Stimulated activated CD8-positive, alpha-beta memory T cell treated with anti-CD3 and anti-CD28 coated beads, Interleukin-4, amount 100 ng/mL, for 4 hours (primary cell): ENCODE data around the gene NELFE.
"Not testable (repeated sequence)": the region's sequence is repeated elsewhere in the genome, so short reads cannot be mapped to it uniquely, and the experiment has no call there.

Experiments
- DNase-seq, 2 donors: peaks; one replicate each; pipeline ENCODE4 v3.0.0-alpha.2; 2020; ENCODE audit warnings: low read depth in 2 of 2, low spot score in 1 of 2

Gene NELFE

DNA sequence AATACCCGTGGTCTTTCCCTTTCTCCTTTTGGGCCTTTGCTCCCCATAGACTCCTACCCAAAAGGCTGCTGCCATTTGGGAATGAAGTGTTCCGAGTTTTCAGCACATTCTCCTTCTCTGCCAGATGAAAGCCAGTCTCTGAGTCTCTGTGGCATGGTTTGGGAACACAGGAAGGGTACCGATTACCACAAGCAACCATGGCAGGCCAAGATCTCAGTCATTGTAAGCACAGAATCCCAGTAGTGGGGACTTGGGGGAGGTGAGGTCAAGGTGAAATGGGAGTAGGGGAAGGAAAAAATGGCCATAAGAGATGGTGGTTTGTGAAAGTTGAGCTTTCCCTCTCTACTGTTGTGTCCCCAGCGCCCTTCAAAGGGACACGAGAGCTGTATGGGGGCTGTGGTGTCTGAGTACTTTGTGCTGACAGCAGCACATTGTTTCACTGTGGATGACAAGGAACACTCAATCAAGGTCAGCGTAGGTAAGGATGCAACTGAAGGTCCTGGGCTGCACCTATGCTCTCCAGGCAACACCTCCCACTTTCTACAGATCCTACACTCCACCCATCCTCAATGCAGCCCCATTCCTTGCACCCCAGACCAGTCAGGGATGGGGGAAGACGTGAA is 8.7 kb downstream of the NELFE start:
- no peak for DNase-seq

DNA sequence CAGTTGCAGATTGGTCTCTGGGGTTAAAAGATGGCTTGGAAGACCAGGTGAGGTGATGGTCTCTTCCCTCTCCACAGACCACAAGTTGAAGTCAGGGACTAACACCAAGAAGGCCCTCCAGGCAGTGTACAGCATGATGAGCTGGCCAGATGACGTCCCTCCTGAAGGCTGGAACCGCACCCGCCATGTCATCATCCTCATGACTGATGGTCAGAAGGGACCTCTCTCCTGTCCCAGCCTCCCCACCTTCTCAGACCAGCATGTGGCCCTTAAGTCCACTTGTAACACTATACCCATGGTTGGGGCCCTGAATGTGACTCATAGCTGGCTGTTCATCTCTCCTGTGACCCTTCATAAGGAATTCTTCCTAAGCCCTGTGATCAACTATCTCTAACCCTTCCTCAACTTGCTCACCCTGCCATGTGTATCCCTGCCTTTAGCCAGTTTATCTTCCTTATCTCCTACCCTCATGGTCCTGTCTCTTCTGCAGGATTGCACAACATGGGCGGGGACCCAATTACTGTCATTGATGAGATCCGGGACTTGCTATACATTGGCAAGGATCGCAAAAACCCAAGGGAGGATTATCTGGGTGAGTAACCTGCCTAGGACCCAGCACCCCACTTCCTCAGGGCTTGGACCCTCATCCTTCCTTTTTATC is 9.9 kb downstream of the NELFE start:
- DNase-seq, result no peak

DNA sequence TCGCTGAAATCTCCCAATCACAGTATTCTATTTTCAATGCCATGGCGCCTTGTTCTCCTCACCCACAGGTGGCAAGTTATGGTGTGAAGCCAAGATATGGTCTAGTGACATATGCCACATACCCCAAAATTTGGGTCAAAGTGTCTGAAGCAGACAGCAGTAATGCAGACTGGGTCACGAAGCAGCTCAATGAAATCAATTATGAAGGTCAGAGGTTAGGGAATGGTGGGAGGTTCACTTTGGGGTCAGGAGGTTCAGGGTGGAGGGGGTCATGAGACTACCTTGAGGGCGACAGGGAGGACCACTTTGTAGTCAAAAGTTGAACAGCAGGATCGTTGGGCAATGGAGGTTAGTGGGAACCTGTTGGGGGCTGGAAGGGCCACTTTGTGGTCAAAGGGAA is 10.5 kb downstream of the NELFE start:
- DNase-seq, result no peak

DNA sequence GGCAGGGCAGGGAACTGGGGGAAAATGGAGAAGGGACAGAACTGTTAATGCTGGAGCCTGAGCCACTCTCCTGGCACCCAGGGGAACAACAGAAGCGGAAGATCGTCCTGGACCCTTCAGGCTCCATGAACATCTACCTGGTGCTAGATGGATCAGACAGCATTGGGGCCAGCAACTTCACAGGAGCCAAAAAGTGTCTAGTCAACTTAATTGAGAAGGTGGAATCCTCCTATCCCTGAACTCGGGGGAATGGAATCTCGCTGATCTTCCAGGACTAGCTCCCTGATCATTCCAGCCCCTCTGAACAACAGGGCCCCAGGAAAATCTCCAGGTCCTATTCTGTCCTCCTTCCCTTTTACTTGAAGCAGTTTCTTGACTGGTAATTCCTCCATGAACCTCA is 10.9 kb downstream of the NELFE start:
- DNase-seq, result no peak

DNA sequence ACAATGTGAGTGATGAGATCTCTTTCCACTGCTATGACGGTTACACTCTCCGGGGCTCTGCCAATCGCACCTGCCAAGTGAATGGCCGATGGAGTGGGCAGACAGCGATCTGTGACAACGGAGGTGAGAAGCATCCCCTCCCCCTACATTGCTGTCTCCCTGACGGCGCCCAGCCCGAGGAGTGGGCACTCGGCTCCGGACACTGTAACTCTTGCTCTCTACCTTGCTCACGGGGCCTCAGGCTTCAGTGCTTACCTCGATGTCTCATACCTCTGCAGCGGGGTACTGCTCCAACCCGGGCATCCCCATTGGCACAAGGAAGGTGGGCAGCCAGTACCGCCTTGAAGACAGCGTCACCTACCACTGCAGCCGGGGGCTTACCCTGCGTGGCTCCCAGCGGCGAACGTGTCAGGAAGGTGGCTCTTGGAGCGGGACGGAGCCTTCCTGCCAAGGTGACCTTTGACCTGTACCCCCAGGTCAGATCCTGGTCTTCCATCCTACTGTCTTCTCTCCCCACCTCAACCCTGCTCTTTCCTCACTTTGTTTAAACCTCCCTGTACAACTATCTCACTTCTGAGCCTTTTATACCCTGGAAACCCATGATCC is 11.6 kb downstream of the NELFE start:
- DNase-seq, result no peak

DNA sequence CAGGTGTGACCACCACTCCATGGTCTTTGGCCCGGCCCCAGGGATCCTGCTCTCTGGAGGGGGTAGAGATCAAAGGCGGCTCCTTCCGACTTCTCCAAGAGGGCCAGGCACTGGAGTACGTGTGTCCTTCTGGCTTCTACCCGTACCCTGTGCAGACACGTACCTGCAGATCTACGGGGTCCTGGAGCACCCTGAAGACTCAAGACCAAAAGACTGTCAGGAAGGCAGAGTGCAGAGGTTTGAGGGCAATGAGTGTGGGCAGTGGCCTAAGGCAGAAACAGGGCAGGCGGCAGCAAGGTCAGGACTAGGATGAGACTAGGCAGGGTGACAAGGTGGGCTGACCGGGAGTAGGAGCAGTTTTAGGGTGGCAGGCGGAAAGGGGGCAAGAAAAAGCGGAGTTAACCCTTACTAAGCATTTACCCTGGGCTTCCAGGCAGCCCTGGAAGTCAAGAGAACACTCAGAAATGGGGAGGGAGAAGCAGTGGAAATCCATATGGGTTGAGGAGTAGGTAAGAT is 12.3 kb downstream of the NELFE start:
- no peak for DNase-seq

DNA sequence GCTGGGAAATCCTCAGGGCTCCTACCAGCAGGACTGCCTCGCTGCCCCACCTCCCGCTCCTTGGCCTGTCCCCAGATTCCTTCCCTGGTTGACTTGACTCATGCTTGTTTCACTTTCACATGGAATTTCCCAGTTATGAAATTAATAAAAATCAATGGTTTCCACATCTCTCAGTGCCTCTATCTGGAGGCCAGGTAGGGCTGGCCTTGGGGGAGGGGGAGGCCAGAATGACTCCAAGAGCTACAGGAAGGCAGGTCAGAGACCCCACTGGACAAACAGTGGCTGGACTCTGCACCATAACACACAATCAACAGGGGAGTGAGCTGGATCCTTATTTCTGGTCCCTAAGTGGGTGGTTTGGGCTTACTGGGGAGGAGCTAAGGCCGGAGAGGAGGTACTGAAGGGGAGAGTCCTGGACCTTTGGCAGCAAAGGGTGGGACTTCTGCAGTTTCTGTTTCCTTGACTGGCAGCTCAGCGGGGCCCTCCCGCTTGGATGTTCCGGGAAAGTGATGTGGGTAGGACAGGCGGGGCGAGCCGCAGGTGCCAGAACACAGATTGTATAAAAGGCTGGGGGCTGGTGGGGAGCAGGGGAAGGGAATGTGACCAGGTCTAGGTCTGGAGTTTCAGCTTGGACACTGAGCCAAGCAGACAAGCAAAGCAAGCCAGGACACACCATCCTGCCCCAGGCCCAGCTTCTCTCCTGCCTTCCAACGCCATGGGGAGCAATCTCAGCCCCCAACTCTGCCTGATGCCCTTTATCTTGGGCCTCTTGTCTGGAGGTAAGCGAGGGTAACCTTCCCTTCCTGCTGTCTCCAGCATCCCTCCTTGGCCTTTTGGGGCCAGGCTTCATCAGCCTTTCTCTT is 13.0 kb downstream of the NELFE start, which contains the start of gene CFB:
Gene CFB, plus strand, starts transcription at position 589 of the 863 bp plus-strand sequence. Its CDS starts 127 bp downstream, at position 716.
- DNase-seq, result no peak

DNA sequence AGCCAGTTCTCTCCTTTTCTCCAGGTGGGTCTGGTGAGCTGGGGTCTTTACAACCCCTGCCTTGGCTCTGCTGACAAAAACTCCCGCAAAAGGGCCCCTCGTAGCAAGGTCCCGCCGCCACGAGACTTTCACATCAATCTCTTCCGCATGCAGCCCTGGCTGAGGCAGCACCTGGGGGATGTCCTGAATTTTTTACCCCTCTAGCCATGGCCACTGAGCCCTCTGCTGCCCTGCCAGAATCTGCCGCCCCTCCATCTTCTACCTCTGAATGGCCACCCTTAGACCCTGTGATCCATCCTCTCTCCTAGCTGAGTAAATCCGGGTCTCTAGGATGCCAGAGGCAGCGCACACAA is 13.6 kb downstream of the NELFE start:
- no peak for DNase-seq

DNA sequence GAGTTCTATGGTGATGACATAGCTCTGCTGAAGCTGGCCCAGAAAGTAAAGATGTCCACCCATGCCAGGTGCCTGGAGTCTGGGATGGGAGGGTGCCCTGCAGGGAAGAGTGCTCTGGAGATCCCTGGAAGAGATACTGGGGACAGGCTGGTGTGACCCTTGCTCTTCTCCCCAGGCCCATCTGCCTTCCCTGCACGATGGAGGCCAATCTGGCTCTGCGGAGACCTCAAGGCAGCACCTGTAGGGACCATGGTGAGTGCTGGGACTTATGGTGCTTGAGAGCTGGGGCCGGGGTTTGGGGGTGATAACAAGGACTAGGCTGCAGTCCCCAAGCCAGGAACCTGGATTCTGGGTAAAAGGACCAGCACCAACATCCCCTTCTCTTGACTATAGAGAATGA is 15.0 kb downstream of the NELFE start:
- no peak for DNase-seq

DNA sequence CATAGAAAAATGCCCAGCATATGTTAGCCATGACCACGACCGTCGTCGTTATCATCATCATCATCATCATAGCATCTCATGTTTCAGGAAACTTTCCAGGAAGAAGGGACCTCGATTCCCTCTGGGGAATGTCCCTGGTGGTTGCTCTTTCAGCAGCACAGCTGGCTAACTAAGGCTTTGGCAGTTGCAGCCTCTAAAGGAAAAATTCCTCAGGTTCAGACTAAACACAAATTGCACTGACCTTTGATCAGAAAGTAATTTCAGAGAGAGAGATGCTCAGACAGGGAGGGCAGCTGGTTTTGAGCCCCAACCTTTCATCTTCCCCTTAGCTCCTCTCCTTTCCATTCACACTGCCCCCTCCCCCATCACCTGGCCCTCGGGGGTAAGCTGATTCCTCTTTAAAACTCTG is 18.5 kb downstream of the NELFE start:
- DNase-seq, result no peak

DNA sequence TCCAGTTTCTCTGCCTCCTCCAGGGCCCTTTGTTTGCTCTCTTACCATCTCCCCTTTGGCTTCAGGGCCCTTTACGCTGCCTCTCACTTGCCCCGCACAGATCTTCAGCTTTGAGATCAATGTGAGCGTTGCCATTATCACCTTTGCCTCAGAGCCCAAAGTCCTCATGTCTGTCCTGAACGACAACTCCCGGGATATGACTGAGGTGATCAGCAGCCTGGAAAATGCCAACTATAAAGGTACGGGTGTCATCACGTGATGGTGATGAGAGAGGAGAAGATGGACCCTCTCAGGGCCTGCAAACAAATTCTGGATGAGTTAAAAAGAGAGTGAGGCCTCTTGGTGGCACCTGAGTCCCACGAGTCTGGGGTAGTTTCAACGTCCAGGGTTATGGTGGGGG is 22.9 kb downstream of the NELFE start:
- DNase-seq, result no peak

DNA sequence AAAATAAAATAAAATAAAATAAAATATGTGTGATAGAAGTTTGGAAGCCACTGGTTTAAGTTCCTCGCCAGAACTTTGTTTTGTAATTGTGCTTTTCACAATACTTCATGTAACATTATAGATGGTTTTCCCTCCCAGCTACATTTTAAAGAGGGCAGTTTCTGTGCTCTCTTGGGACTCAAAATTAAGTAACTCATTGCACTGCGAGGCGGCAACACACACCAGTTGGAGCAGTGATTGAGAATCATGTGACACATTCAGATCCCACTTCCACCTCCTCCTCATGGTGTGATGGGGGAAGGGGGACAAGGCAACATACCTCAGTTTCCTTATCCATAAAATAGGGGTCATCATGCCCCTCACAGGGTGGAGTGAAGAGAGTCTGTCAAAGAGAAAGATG is 23.8 kb downstream of the NELFE start:
- no peak for DNase-seq

DNA sequence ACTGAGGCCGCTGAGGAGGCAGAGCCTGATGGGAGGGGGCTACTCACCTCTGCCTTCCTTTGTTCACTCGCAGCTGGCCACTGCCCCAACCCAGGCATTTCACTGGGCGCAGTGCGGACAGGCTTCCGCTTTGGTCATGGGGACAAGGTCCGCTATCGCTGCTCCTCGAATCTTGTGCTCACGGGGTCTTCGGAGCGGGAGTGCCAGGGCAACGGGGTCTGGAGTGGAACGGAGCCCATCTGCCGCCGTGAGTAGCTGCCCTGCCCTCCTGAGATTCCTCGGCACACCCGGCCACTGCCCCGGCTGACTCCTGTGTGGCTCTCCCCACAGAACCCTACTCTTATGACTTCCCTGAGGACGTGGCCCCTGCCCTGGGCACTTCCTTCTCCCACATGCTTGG is 25.2 kb downstream of the NELFE start:
- DNase-seq, result no peak

DNA sequence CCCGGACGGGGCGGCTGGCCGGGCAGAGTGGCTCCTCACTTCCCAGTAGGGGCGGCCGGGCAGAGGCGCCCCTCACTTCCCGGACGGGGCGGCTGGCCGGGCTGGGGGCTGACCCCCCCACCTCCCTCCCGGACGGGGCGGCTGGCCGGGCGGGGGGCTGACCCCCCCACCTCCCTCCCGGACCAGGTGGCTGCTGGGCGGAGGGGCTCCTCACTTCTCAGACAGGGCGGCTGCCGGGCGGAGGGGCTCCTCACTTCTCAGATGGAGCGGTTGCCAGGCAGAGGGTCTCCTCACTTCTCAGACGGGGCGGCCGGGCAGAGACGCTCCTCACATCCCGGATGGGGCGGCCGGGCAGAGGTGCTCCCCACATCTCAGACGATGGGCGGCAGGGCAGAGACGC is 26.6 kb downstream of the NELFE start:
- not testable (repeated sequence) for DNase-seq

DNA sequence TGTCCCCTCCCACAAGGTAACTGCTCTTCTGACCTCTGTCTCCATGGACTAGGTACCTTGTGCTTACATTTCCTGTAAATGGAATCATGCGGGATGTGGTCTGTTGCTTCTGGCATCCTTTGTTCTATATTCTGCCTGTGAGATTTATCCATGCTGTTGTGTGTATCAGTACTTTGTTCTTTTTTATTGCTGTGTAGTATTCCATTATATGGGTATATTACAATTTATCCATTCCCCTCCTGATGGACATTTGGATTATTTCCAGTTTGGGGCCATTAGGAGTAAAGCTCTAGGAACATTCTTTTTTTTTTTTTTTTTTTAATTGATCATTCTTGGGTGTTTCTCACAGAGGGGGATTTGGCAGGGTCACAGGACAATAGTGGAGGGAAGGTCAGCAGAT is 27.8 kb downstream of the NELFE start:
- DNase-seq, result no peak

DNA sequence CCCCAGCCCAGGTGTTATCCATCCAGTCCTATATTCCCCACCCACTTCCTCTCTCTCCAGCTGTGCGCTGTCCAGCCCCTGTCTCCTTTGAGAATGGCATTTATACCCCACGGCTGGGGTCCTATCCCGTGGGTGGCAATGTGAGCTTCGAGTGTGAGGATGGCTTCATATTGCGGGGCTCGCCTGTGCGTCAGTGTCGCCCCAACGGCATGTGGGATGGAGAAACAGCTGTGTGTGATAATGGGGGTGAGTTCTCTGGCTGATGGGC is 30.2 kb downstream of the NELFE start:
- no peak for DNase-seq

DNA sequence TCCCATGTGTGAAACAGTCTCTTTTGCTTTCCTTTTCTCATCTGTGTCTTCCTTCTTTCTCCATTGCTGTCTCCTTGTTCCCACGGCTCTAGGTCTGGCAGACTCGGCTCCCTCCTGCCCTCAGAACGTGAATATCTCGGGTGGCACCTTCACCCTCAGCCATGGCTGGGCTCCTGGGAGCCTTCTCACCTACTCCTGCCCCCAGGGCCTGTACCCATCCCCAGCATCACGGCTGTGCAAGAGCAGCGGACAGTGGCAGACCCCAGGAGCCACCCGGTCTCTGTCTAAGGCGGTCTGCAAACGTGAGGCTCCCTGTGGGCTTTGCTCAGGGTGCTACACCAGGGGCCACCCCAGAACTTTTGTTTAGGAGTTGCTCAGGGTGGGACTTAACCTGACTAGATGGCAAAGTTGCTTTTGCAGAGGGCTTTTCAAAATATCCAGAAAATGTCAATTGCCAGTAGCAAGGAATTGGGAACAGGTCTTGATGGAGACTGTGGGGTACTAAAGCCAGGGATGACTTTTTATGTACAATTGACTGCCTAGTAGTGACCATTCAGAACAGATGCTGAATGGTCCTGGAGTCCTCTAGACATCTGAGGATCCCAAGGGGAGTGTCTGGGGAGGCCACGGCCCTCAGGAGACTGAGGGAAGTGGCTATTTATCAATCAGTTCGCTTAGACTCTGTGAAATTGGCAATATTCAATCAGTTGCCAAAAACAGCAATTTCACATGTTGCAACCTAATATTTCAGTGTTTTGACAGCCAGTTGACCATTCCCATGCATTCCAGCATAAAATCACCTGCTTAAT is 30.7 kb downstream of the NELFE start:
- DNase-seq, result no peak

DNA sequence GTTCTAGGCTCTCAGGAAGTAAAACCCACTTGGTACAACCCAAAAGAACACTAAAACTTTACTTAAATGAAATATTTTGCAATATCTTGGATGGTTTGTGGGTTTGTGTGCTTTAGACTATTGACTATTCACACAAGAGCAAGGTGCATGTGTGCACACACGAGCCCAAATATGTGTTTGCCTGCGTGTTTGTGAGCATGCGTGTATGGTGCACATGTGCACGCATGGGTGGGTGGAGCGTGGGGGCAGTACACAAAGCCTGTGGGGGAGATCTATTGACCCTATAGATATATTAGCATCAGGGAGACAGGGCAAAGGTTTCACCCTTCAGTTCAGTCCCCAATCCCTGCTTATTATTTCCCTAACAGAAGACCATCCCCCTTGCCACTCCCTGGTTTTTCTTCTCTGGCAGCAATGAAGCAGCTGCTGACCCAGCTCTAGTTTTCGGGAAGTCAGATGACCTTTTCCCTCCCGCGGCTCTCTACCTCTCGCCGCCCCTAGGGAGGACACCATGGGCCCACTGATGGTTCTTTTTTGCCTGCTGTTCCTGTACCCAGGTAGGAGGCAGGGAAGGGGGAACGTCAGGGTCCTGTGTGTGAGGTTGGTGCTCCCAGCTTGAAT is 31.4 kb downstream of the NELFE start, which contains the start of gene C2:
Gene C2, plus strand, starts transcription at position 476 of the 621 bp plus-strand sequence. Its CDS starts 36 bp downstream, at position 512.
- no peak for DNase-seq

DNA sequence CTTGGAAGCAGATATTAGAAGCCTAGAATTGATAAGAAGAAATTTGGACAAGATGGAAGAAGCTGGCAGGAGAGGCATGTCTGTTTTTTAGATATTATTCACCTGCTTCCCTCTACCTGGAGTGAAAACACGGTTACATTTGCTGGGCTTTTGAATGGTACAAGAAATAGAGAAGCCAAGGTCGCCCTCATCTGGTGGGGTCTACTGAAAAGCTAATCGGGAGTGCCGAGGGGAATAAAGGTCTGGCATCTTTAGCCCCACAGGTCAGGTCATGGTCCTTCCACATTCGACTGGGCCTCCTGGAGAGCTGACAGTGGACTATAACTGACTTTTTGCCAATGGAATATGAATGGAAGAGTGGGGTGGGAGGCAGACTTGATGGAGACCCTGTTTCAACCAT is 35.8 kb downstream of the NELFE start:
- no peak for DNase-seq

DNA sequence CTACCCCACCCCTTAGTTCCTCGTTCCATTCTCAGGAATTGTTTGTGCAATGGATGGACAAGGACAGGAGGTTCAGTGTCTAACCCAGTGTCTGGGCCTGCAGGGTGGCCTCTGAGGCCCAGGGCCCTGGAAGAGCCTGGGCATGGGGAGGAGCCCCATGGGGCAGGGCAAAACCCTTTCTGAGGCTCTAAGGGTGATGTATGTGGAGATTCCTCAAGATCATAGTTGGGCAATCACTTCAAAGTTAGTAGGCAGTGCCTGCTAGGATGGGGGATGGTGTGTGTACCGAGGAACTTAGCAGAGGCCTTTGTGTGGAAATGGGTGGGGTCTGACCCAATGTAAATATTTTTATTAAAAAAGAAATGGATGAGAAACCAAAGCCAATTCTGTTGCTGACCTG is 38.0 kb downstream of the NELFE start:
- DNase-seq, result no peak
